ENCODE measurements around the gene CAMP.

Gene CAMP

GRCh38 chr3:48217449-48217848 is 5.8 kb upstream of the CAMP start:
- Histone ChIP-seq H3K4me3 (ENCODE audit: low read length) (no peak overlapping the region), H3K27ac (ENCODE audit: low read length) (no peak overlapping the region), H3K4me1 (ENCODE audit: low read length) (peaks cover 23% of the 10 kb centered on the region), H2AFZ (ENCODE audit: low read depth, low read length) (no peak overlapping the region), H4K20me1 (ENCODE audit: insufficient read depth, low read length) (no peaks in the 10 kb centered on the region), H3K36me3 (replicated peaks; ENCODE audit: low read depth, low read length) (no peaks in the 10 kb centered on the region), H3K9ac (ENCODE audit: low read length) (no peak overlapping the region), H3K79me2 (ENCODE audit: low read length) (no peaks in the 10 kb centered on the region), H3K27me3 (ENCODE audit: low read depth, low read length) (no peaks in the 10 kb centered on the region), H3K9me3 (ENCODE audit: insufficient read depth, low read length) (peaks cover 3% of the 10 kb centered on the region; the same call in 1 of the 2 replicates), H3K4me2 (ENCODE audit: low read length) (no peak overlapping the region)
- TF ChIP-seq EZH2phosphoT487 (IDR thresholded peaks at IDR 0.05; ENCODE audit: low read depth), result no peak
- no peak for TF ChIP-seq CTCF (IDR thresholded peaks at IDR 0.05; ENCODE audit: low read depth, low read length)

DNA sequence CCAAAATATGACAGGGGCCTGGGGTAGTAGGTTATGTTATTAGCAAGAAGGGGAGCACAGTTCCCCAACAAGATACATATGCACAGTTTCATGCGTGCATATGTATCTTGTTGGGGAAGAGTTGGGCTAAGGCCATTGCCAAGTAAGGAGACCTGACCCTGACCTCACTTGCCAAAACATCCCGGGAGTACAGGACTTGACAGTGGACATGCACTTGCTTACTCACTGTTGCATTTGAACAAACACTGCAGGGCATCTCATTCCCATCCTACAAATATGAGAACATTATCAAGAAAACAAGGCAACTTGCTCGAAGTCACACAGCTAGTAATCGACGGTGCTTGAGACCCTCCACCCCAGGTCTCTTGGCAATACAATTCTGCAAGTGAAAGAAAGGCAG is 4.8 kb upstream of the CAMP start:
- Histone ChIP-seq H3K27ac (ENCODE audit: low read length) (no peak overlapping the region), H3K9me3 (ENCODE audit: insufficient read depth, low read length) (peaks cover 3% of the 10 kb centered on the region; the same call in 1 of the 2 replicates), H3K4me2 (ENCODE audit: low read length) (no peak overlapping the region), H3K27me3 (ENCODE audit: low read depth, low read length) (no peaks in the 10 kb centered on the region), H3K4me3 (ENCODE audit: low read length) (no peak overlapping the region), H2AFZ (ENCODE audit: low read depth, low read length) (no peak overlapping the region), H3K9ac (ENCODE audit: low read length) (no peak overlapping the region), H3K4me1 (ENCODE audit: low read length) (peaks cover 34% of the 10 kb centered on the region), H3K36me3 (replicated peaks; ENCODE audit: low read depth, low read length) (no peaks in the 10 kb centered on the region), H4K20me1 (ENCODE audit: insufficient read depth, low read length) (no peaks in the 10 kb centered on the region), H3K79me2 (ENCODE audit: low read length) (no peaks in the 10 kb centered on the region)
- no peak for TF ChIP-seq EZH2phosphoT487 (IDR thresholded peaks at IDR 0.05; ENCODE audit: low read depth)
- TF ChIP-seq CTCF (IDR thresholded peaks at IDR 0.05; ENCODE audit: low read depth, low read length), result no peak

DNA sequence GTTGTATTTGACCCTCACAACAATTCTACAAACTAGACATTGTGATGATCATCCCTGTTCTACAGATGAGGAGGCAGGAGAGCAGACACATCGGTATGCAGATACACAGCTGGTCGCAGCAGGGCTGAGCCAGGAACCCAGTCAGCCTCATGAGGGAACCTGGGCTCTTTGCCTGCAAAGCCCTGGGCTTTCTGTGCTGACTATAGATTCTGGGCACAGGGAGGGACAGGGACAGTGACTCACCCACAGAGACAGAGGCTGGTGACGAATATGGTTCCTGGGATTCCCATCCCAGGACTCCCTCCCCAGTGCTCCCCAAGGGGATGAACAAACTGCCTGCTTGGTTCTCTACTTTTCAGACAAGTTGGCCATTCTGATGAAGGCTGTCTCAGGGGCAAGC is 3.8 kb upstream of the CAMP start:
- Histone ChIP-seq H3K9me3 (ENCODE audit: insufficient read depth, low read length) (peaks cover 3% of the 10 kb centered on the region; the same call in 1 of the 2 replicates), H3K4me1 (ENCODE audit: low read length) (peaks cover 44% of the 10 kb centered on the region), H3K4me2 (ENCODE audit: low read length) (no peak overlapping the region), H3K27me3 (ENCODE audit: low read depth, low read length) (no peaks in the 10 kb centered on the region), H3K9ac (ENCODE audit: low read length) (no peak overlapping the region), H3K27ac (ENCODE audit: low read length) (no peak overlapping the region), H3K4me3 (ENCODE audit: low read length) (no peak overlapping the region), H3K36me3 (replicated peaks; ENCODE audit: low read depth, low read length) (no peaks in the 10 kb centered on the region), H3K79me2 (ENCODE audit: low read length) (no peaks in the 10 kb centered on the region), H4K20me1 (ENCODE audit: insufficient read depth, low read length) (no peaks in the 10 kb centered on the region), H2AFZ (ENCODE audit: low read depth, low read length) (no peak overlapping the region)
- TF ChIP-seq CTCF (IDR thresholded peaks at IDR 0.05; ENCODE audit: low read depth, low read length) (no peak), EZH2phosphoT487 (IDR thresholded peaks at IDR 0.05; ENCODE audit: low read depth) (no peak)

GRCh38 chr3:48220746-48221145 is 2.5 kb upstream of the CAMP start:
- H3K4me3 ChIP-seq (ENCODE audit: low read length), result no peak overlapping the region

More at GRCh38 chr3:48220746-48221145, 2.5 kb upstream of the CAMP start:
- Histone ChIP-seq H2AFZ (ENCODE audit: low read depth, low read length) (no peak overlapping the region), H3K4me1 (ENCODE audit: low read length) (peaks cover 56% of the 10 kb centered on the region), H3K9ac (ENCODE audit: low read length) (no peak overlapping the region), H3K27me3 (ENCODE audit: low read depth, low read length) (no peaks in the 10 kb centered on the region), H3K4me2 (ENCODE audit: low read length) (no peak overlapping the region), H4K20me1 (ENCODE audit: insufficient read depth, low read length) (no peaks in the 10 kb centered on the region), H3K27ac (ENCODE audit: low read length) (no peak overlapping the region), H3K36me3 (replicated peaks; ENCODE audit: low read depth, low read length) (no peaks in the 10 kb centered on the region), H3K79me2 (ENCODE audit: low read length) (no peaks in the 10 kb centered on the region), H3K9me3 (ENCODE audit: insufficient read depth, low read length) (peaks cover 3% of the 10 kb centered on the region; the same call in 1 of the 2 replicates)
- TF ChIP-seq CTCF (IDR thresholded peaks at IDR 0.05; ENCODE audit: low read depth, low read length), result no peak
- TF ChIP-seq EZH2phosphoT487 (IDR thresholded peaks at IDR 0.05; ENCODE audit: low read depth), result no peak
